Stimulated activated CD8-positive, alpha-beta memory T cell treated with anti-CD3 and anti-CD28 coated beads, Interleukin-15, amount 100 ng/mL, for 4 hours (primary cell): ENCODE results near the gene DICER1.
"Not testable (repeated sequence)": the region's sequence is repeated elsewhere in the genome, so short reads cannot be mapped to it uniquely, and the experiment has no call there.

Experiments
- DNase-seq, 2 donors: peaks; one replicate each; pipeline ENCODE4 v3.0.0-alpha.2; 2020; ENCODE audit warnings: low read depth in 2 of 2

The DICER1 gene

GRCh38 chr14:95157327-95158189, at the start of gene DICER1:
Gene DICER1 (minus strand): TSS chr14:95157529. CDS start chr14:95133458, 24,071 bp downstream.
- peak; percentile 89 to 92 for DNase-seq

- no peak for DNase-seq
Observed at GRCh38 chr14:95206534-95206933, 49.2 kb upstream of the DICER1 start.

- no peak for DNase-seq
Observed at GRCh38 chr14:95204705-95205104, 47.4 kb upstream of the DICER1 start.

GRCh38 chr14:95201745-95202144, 44.4 kb upstream of the DICER1 start:
- not testable (repeated sequence) for DNase-seq

GRCh38 chr14:95200404-95200803, 43.1 kb upstream of the DICER1 start:
- no peak for DNase-seq

GRCh38 chr14:95199298-95199983, 42.1 kb upstream of the DICER1 start:
- DNase-seq, result no peak

- DNase-seq, result no peak
Observed at GRCh38 chr14:95198320-95198719, 41.0 kb upstream of the DICER1 start.

- DNase-seq, result no peak
Observed at GRCh38 chr14:95197551-95197950, 40.2 kb upstream of the DICER1 start.

- no peak for DNase-seq
Observed at GRCh38 chr14:95196826-95197545, 39.7 kb upstream of the DICER1 start.

- no peak for DNase-seq
Observed at GRCh38 chr14:95196268-95196667, 38.9 kb upstream of the DICER1 start.

- DNase-seq, result no peak
Observed at GRCh38 chr14:95195031-95195430, 37.7 kb upstream of the DICER1 start.

- no peak for DNase-seq
Observed at GRCh38 chr14:95193081-95193480, 35.8 kb upstream of the DICER1 start.

- DNase-seq, result no peak
Observed at GRCh38 chr14:95192311-95192710, 35.0 kb upstream of the DICER1 start.

- DNase-seq, result no peak
Observed at GRCh38 chr14:95191445-95192199, 34.3 kb upstream of the DICER1 start.

GRCh38 chr14:95190857-95191256, 33.5 kb upstream of the DICER1 start:
- no peak for DNase-seq

- no peak for DNase-seq
Observed at GRCh38 chr14:95190346-95190840, 33.1 kb upstream of the DICER1 start.

- no peak for DNase-seq
Observed at GRCh38 chr14:95189367-95190132, 32.2 kb upstream of the DICER1 start.

GRCh38 chr14:95188380-95188779, 31.1 kb upstream of the DICER1 start:
- DNase-seq, result no peak

- no peak for DNase-seq
Observed at GRCh38 chr14:95185767-95186392, 28.6 kb upstream of the DICER1 start.
